HG03095 (cell line): Measurements from ENCODE around the gene PAQR5.
"Not testable (repeated sequence)": the region's sequence is repeated elsewhere in the genome, so short reads cannot be mapped to it uniquely, and the experiment has no call there.

ENCODE experiments used
- ATAC-seq: cut with Tn5 transposase; IDR thresholded peaks from one replicate; pipeline ENCODE4 v1.9.1; 2021; ENCODE audit warnings: moderate library complexity; ENCODE audit not compliant: unreplicated experiment

PAQR5 gene

GRCh38 chr15:69314736-69315135 lies 16.0 kb downstream of the PAQR5 start:
- no peak for ATAC-seq

- no peak for ATAC-seq
Measured at GRCh38 chr15:69315402-69316110, 16.8 kb downstream of the PAQR5 start.

- no peak for ATAC-seq
Measured at GRCh38 chr15:69316291-69316690, 17.6 kb downstream of the PAQR5 start.

DNA sequence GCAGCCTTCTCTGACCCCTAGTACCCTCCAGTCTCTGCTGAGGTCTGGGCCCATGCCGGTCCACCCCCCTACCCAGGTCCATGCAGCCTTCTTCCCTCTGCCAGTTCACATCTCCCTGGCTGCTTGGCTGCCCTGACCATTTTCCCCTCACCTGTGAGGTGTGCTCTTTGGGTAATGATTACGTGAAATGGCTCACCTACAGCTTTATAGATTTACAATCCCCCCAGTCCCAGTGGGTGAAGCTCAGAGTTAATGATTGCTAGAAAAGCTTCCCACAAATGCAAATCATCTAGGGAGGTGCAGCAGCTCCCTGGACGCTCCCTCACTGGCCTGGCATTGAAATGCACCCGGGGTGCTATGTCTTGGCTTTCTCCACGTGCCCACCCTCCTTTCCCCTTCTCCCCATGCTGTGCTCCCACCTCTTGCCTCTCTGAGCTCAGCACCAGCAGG lies 18.7 kb downstream of the PAQR5 start:
- ATAC-seq = no peak

- ATAC-seq = no peak
Measured at GRCh38 chr15:69318033-69318432, 19.3 kb downstream of the PAQR5 start.

DNA sequence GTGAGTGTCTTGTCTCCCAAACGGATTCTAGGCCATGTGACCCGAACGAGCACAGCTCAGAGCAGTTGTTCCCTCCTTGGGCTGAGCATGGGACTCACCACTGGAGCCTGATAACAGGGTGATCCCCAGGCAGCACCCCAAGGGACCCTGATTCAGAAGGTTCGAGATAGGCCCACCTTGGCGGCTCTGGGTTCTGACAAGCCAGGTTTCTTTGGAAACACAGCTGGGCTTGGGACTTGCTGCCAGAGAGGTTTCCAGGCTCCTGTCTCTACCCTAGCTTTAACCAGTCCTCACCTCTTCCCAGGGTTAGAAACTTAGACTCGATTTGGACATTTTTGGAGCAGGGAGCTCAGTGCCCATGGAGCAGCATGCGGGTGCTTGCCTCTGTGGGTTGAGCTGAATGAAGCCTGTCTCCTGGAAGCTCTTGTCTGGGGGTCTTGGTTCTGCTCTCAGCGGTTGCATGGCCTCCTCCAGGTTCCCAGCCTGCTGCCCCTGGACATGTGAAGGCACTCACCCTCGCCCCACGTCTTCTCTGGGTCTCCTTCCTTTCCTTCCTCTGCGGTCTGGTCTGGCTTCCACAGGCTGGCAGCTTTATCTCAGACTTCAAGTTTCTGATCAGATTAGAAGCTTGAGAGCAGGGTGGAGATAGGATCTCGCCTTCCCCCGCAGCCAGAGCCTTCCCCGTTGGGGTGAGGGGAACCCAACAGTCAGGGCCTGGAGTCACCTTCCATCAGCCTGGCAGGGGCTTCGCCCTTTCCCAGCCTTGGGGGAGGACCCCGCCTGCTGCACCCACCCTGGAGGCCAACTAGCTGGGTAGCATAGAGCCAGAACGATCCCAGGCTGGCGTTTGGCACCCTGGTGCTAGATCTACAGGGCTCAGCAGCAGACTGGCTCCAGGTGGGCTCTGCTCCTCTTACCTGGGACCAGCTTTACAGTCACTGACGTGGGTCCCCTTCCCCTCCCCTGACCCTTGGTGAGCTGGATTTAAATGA lies 21.0 kb downstream of the PAQR5 start:
- no peak for ATAC-seq

DNA sequence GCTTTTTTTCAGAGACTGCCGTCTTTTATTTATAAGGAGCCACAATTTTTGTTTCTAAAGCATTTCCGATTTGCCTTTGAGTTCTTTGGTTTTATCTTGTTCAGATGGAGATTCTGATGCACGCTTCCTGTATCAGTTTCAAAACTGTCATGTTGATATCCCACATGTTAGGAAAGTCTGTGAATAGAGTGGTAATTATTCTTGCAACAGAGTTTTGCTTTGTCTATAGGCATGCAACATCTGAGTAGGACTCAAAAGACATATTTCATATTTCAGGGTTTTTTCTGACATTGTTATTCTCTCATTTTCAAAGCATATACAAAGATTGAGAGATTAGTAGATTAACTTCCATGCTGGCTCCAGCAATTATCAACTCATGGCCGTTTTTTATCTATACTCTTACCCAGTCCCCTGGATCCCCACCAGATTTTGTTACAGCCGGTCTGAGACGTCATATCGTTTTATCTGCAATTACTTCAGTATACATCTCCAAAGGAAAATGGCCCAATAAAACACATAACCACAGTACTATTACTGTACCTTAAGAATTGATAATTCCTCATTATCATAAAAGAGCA lies 22.4 kb downstream of the PAQR5 start:
- ATAC-seq = no peak

DNA sequence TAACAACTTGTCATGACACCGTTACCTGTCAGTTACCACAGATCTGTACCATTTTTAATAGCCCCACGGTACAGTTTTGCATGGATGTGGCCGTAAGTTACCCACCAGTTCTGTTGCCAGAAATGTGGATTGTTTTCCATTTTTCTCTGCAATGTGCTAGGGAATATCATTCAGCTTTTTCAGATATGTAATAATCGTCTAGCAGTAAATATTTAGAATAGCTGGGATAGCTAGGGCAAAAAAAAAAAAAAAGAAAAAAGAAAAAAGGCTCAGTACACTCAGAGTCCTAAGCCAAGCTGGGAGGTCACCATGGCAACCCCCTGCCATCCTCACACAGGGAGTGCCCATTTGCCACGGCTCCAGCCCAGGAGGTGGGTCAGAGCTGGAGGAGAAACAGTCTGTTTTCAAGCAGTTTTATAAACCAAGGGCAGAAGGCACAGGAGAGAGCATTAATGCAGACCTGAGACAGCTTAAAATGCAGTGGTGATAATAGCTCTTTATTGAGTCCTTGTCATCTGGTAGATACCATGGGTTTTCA lies 25.2 kb downstream of the PAQR5 start:
- ATAC-seq = no peak

DNA sequence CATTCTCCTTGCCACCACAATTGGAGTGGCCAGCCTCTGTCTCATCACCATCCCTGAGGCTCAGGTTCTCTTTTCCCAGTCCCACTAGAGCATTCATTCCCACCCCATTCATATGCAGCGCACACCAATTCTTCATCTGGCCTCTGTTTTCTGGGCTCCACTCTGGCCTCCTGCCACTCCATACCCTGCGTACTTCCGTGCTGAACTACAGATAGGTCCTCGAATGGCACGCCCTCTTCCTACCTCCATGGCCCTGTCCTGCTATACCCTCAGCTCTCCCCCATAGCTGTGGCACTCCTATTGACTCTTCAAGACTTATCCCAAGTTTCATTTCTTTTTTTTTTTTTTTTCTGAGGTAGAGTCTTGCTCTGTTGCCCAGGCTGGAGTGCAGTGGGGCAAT lies 25.9 kb downstream of the PAQR5 start:
- ATAC-seq = no peak

- ATAC-seq = no peak
Measured at GRCh38 chr15:69325456-69325971, 26.8 kb downstream of the PAQR5 start.

GRCh38 chr15:69328080-69328479 lies 29.4 kb downstream of the PAQR5 start:
- no peak for ATAC-seq

- ATAC-seq = no peak
Measured at GRCh38 chr15:69328739-69329138, 30.0 kb downstream of the PAQR5 start.

GRCh38 chr15:69337138-69337537 lies 38.4 kb downstream of the PAQR5 start:
- ATAC-seq = no peak

DNA sequence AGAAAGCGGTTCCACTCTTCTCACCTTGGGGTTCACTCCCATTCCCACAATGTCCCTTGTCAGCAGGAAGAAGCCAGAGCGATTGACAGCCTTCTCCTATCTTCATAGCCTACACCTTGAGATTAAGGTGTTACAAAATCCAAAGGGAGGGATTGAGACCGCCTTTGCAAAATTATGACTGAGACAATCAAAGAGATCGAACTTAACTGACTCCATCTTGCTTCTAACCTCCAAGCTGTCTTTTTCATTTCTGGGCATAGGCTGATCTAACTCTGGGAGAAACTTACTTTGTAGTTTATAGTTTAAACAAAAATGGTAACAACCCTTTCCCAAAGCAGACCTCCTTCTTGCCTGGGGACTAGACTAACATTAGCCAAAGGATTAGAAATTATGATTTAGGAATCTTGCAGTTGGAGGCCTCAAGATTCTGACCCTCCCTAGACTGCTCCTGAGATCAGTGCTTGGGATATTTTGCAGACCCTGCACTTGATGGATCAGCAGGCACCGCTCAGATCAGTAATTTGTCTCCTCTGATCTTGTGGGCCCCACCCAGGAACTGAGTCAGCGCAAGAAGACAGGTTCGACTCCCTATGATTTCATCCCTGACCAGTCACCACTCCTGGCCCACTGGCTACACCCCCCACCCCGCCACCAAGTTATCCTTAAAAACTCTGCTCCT lies 40.0 kb downstream of the PAQR5 start:
- no peak for ATAC-seq

DNA sequence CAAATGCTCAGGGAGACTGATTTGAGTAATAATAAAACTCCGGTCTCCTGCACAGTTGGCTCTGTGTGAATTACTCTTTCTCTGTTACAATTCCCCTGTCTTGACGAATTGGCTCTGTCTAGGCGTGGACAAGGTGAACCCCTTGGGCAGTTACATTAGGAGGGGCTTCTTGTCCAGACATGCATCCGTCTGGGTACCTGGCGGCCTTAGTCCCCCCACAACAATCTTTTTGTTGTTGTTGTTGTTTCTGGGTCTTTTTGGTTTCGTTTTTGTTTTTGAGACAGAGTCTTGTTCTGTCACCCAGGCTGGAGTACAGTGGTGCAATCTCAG lies 40.5 kb downstream of the PAQR5 start:
- ATAC-seq = not testable (repeated sequence)

GRCh38 chr15:69340243-69340900 lies 41.7 kb downstream of the PAQR5 start:
- no peak for ATAC-seq

- no peak for ATAC-seq
Measured at GRCh38 chr15:69341356-69341755, 42.6 kb downstream of the PAQR5 start.

DNA sequence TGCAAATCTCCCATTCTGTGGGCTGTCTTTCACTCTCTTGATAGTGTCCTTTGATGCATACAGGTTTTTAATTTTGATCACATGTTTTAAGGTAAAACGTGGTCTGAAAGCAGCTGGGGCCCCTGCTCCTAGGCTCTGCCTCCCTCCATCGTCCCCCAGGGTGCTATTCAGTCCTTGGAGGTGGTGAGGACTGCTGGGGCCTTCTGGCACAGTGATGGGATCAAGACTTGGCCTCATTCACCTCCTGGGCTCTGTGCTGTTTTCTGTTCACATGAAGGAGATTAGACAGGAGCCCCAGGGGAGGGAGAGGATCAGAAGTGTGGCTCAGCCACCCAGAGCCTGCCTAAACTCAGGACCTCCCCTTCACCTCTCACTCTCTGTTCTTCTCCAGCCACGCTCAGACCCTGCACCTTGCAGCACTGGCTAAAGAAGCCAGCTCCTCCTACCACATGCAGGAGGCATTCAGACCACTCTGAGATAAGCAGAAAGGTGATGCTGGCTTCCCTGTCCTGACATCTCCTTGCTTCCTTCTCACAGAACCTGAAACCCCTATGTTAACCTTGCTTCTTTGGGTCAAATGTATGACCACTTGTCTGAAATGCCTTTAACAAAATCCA lies 43.9 kb downstream of the PAQR5 start:
- ATAC-seq = no peak

GRCh38 chr15:69343133-69343532 lies 44.4 kb downstream of the PAQR5 start:
- ATAC-seq = no peak

- no peak for ATAC-seq
Measured at GRCh38 chr15:69344238-69344637, 45.5 kb downstream of the PAQR5 start.
